ENCODE measurements around the gene PAWR.
"Not testable (repeated sequence)": the region's sequence is repeated elsewhere in the genome, so short reads cannot be mapped to it uniquely, and the experiment has no call there.

Gene PAWR

DNA sequence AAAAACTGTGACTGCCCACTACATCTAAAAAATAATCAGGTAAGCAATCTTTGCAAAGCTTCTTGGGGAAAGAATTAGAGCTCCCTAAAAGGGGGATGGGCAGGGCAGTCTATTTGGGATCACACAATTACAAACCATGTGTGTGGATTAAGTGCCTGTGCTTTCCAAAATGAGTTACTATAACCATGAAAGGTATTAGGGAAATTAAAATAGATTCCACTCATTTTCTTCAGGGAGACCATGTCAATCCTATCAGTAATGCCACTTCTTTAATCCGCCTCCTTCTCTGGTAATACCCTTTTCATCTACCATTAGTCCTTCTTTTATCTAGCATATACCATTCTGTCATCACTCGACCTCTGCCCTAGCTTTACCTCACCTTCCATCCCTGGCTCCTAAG lies 53.7 kb downstream of the PAWR start:
- Histone ChIP-seq H3K4me3 (no peak overlapping the region), H3K9me3 (ENCODE audit: low read depth, low read length) (no peaks in the 10 kb centered on the region), H3K27ac (peak overlapping the region; percentile 78), H3K9ac (ENCODE audit: insufficient read length) (no peak overlapping the region), H3K36me3 (ENCODE audit: insufficient read depth, low read length) (peaks cover 5% of the 10 kb centered on the region; the same call in 1 of the 2 replicates)
- TF ChIP-seq POLR2AphosphoS5 (IDR thresholded peaks at IDR 0.05; ENCODE audit: borderline replicate concordance, low read depth, low read length) (no peak), FOXP2 (optimal IDR thresholded peaks at IDR 0.05; ENCODE audit: control extremely low read depth, extremely low read length, insufficient read depth) (no peak), EZH2 (IDR thresholded peaks at IDR 0.05) (no peak)
- no peak for DNase-seq (ENCODE audit: low read depth, low spot score)

DNA sequence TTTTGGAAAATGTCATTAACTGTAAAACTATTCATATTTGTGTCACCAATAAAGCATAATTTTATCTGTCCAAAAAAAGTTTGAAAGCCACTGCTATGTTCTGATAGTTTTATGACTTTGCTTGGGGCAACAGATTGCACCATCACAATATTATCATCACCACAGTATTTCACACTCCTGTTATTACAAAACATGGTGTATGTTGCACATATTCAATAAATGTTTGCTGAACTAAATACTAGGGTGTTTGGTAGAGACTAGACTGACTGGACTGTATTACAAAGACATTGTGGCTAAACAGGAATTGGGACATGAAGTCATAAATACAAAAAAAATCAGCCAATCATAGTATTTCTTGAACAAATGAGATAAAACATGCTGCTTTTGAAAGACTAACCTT lies 55.1 kb downstream of the PAWR start:
- no peak for TF ChIP-seq POLR2AphosphoS5 (IDR thresholded peaks at IDR 0.05; ENCODE audit: borderline replicate concordance, low read depth, low read length)
- peak; percentile 43 for TF ChIP-seq FOXP2 (optimal IDR thresholded peaks at IDR 0.05; ENCODE audit: control extremely low read depth, extremely low read length, insufficient read depth)
- peak overlapping the region; percentile 9 for H3K4me3 ChIP-seq
- peak overlapping the region; percentile 71 for H3K27ac ChIP-seq
- peak; percentile 53 for DNase-seq (ENCODE audit: low read depth, low spot score)
- no peaks in the 10 kb centered on the region for H3K9me3 ChIP-seq (ENCODE audit: low read depth, low read length)
- H3K36me3 ChIP-seq (ENCODE audit: insufficient read depth, low read length): peaks cover 5% of the 10 kb centered on the region; the same call in 1 of the 2 replicates
- H3K9ac ChIP-seq (ENCODE audit: insufficient read length): no peak overlapping the region

GRCh38 chr12:79634957-79635471 lies 55.8 kb downstream of the PAWR start:
- TF ChIP-seq POLR2AphosphoS5 (IDR thresholded peaks at IDR 0.05; ENCODE audit: borderline replicate concordance, low read depth, low read length) (no peak), EZH2 (IDR thresholded peaks at IDR 0.05) (no peak), FOXP2 (optimal IDR thresholded peaks at IDR 0.05; ENCODE audit: control extremely low read depth, extremely low read length, insufficient read depth) (no peak)
- H3K9ac ChIP-seq (ENCODE audit: insufficient read length): no peak overlapping the region
- peaks cover 5% of the 10 kb centered on the region; the same call in 1 of the 2 replicates for H3K36me3 ChIP-seq (ENCODE audit: insufficient read depth, low read length)
- H3K4me3 ChIP-seq: peak overlapping the region; percentile 9; the same call in 1 of the 2 replicates
- H3K9me3 ChIP-seq (ENCODE audit: low read depth, low read length): no peaks in the 10 kb centered on the region
- DNase-seq (ENCODE audit: low read depth, low spot score): peak; percentile 18
- H3K27ac ChIP-seq: peak overlapping the region; percentile 71

DNA sequence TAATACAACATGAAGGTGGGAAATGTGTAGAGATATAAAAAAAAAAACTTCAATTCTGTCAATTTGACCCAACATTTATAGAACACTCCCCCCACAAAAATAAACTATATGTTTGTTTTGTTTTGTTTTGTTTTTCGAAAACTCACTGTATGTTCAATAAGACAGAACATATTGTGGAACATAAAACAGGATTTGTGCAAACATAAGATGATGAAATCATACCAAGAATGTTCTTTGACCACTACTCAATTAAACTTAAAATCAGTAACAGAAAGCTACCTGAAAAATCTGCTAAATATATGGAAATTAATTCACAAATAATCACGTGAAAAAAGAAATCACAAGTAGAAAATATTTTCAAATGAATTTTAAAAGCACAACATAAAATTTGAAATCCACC lies 61.2 kb downstream of the PAWR start:
- Histone ChIP-seq H3K4me3 (no peak overlapping the region), H3K36me3 (ENCODE audit: insufficient read depth, low read length) (peaks cover 5% of the 10 kb centered on the region), H3K9me3 (ENCODE audit: low read depth, low read length) (peaks cover 4% of the 10 kb centered on the region), H3K27ac (no peak overlapping the region), H3K9ac (ENCODE audit: insufficient read length) (no peak overlapping the region)
- no peak for TF ChIP-seq POLR2AphosphoS5 (IDR thresholded peaks at IDR 0.05; ENCODE audit: borderline replicate concordance, low read depth, low read length)
- TF ChIP-seq EZH2 (IDR thresholded peaks at IDR 0.05): no peak
- no peak for TF ChIP-seq FOXP2 (optimal IDR thresholded peaks at IDR 0.05; ENCODE audit: control extremely low read depth, extremely low read length, insufficient read depth)
- DNase-seq (ENCODE audit: low read depth, low spot score): no peak

DNA sequence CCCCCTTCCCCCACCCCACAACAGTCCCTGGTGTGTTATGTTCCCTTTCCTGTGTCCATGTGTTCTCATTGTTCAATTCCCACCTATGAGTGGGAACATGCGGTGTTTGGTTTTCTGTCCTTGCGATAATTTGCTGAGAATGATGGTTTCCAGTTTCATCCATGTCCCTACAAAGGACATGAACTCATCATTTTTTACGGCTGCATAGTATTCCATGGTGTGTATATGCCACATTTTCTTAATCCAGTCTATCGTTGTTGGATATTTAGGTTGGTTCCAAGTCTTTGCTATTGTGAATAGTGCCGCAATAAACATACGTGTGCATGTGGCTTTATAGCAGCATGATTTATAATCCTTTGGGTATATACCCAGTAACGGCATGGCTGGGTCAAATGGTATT lies 64.0 kb downstream of the PAWR start:
- DNase-seq (ENCODE audit: low read depth, low spot score); H3K4me3 ChIP-seq; H3K36me3 ChIP-seq (ENCODE audit: insufficient read depth, low read length); H3K9ac ChIP-seq (ENCODE audit: insufficient read length); H3K9me3 ChIP-seq (ENCODE audit: low read depth, low read length); H3K27ac ChIP-seq: not testable (repeated sequence)

DNA sequence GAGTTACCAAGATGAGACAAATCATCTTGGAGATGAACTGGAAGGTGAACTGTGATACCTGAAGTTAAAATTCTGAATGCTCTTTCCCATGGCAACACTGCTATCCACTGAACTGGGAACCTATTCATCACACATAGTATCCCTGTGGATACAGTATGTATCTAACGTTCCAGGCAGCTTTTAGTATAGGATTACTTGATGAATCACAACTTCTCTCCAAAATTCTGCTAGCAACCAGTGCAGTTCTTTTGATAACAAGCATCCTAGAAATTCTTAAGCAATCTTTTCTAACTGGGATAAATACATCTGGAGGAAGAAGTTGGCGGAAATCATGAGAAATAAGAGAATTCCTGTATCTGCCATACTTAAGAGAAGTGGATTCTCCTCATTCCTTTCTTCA lies 66.4 kb downstream of the PAWR start:
- H3K9me3 ChIP-seq (ENCODE audit: low read depth, low read length): no peaks in the 10 kb centered on the region; the same call in 1 of the 2 replicates
- no peak for TF ChIP-seq FOXP2 (optimal IDR thresholded peaks at IDR 0.05; ENCODE audit: control extremely low read depth, extremely low read length, insufficient read depth)
- no peak for TF ChIP-seq EZH2 (IDR thresholded peaks at IDR 0.05)
- no peak for TF ChIP-seq POLR2AphosphoS5 (IDR thresholded peaks at IDR 0.05; ENCODE audit: borderline replicate concordance, low read depth, low read length)

GRCh38 chr12:79619872-79620562 lies 70.7 kb downstream of the PAWR start:
- DNase-seq (ENCODE audit: low read depth, low spot score): no peak
- Histone ChIP-seq H3K9me3 (ENCODE audit: low read depth, low read length) (no peaks in the 10 kb centered on the region), H3K27ac (no peak overlapping the region), H3K36me3 (ENCODE audit: insufficient read depth, low read length) (peaks cover 37% of the 10 kb centered on the region), H3K9ac (ENCODE audit: insufficient read length) (no peak overlapping the region), H3K4me3 (no peak overlapping the region)
- TF ChIP-seq POLR2AphosphoS5 (IDR thresholded peaks at IDR 0.05; ENCODE audit: borderline replicate concordance, low read depth, low read length) (no peak), EZH2 (IDR thresholded peaks at IDR 0.05) (no peak), FOXP2 (optimal IDR thresholded peaks at IDR 0.05; ENCODE audit: control extremely low read depth, extremely low read length, insufficient read depth) (no peak)

More for the DNA sequence above, 66.4 kb downstream of the PAWR start:
- no peak for DNase-seq (ENCODE audit: low read depth, low spot score)
- Histone ChIP-seq H3K9ac (ENCODE audit: insufficient read length) (no peak overlapping the region), H3K4me3 (no peak overlapping the region), H3K36me3 (ENCODE audit: insufficient read depth, low read length) (peaks cover 18% of the 10 kb centered on the region), H3K27ac (no peak overlapping the region)

DNA sequence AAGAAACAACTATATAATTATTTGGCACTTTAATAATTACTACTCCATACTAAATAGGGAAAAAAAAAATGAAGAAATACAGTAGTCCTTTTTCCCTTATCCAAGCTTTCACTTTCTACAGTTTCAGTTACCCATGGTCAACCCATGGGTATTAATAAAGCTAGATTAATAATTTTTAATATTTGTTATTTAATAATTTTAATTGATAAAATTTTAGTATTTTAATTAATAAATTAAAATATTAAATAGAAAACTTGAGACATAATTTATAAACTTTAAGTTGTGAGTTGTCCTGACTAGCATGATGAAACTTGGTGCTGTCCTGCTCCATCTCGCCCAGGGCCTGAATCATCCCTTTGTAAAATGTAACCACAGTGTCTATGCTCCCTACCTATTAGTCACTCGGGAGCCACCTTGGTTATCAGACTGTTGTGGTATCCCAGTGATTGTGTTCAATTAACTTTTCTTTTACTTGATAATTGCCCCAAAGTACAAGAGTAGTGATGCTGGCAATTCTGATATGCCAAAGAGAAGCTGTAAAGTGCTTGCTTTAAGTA lies 71.8 kb downstream of the PAWR start:
- Histone ChIP-seq H3K36me3 (ENCODE audit: insufficient read depth, low read length) (peaks cover 45% of the 10 kb centered on the region), H3K9ac (ENCODE audit: insufficient read length) (no peak overlapping the region), H3K9me3 (ENCODE audit: low read depth, low read length) (no peaks in the 10 kb centered on the region), H3K27ac (no peak overlapping the region), H3K4me3 (no peak overlapping the region)
- no peak for TF ChIP-seq FOXP2 (optimal IDR thresholded peaks at IDR 0.05; ENCODE audit: control extremely low read depth, extremely low read length, insufficient read depth)
- TF ChIP-seq EZH2 (IDR thresholded peaks at IDR 0.05): no peak
- TF ChIP-seq POLR2AphosphoS5 (IDR thresholded peaks at IDR 0.05; ENCODE audit: borderline replicate concordance, low read depth, low read length): no peak
- DNase-seq (ENCODE audit: low read depth, low spot score): no peak
